Activated CD8-positive, alpha-beta T cell treated with anti-CD3 and anti-CD28 coated beads for 36 hours (primary cell): ENCODE measurements around the gene CORO7. TPM values are rescaled to one million over a fixed set of nuclear protein-coding genes. Genes with fewer than 3 reads are reported as not detected.

Experiments
- ATAC-seq: fragments of 200-7000 bp; cut with Tn5 transposase; one replicate; pipeline ENCODE4 v1.10.0; 2021; ENCODE audit warnings: mild to moderate bottlenecking, moderate library complexity
- CTCF ChIA-PET: fragments of 350-600 bp; sonication (Branson Sonifier 250); formaldehyde crosslinking; loops from one replicate; lab custom pipeline; 2021; ENCODE audit warnings: antibody characterized with exemption; lab: Charles Lee
- POLR2A ChIA-PET: fragments of 350-600 bp; sonication (Branson Sonifier 250); formaldehyde crosslinking; loops from one replicate; lab custom pipeline; 2021; ENCODE audit warnings: antibody characterized with exemption; lab: Charles Lee
- DNase-seq: peaks from one replicate; pipeline ENCODE4 v3.0.0-alpha.2; 2020
- H3K27ac Mint-ChIP-seq: one replicate; pipeline ENCODE4 v1.8.0; 2021; ENCODE audit warnings: mild to moderate bottlenecking, mixed read lengths
- H3K27me3 Mint-ChIP-seq: one replicate; pipeline ENCODE4 v1.8.0; 2021; ENCODE audit warnings: mixed read lengths
- H3K36me3 Mint-ChIP-seq: one replicate; pipeline ENCODE4 v1.8.0; 2021; ENCODE audit warnings: low read depth, mixed read lengths
- H3K4me1 Mint-ChIP-seq: one replicate; pipeline ENCODE4 v1.8.0; 2021; ENCODE audit warnings: low read depth, mixed read lengths
- H3K4me3 Mint-ChIP-seq: one replicate; pipeline ENCODE4 v1.8.0; 2021; ENCODE audit warnings: mild to moderate bottlenecking, moderate library complexity, mixed read lengths
- H3K9me3 Mint-ChIP-seq: one replicate; pipeline ENCODE4 v1.8.0; 2021; ENCODE audit warnings: mixed read lengths
- intact Hi-C: fragments of 100-400 bp; cut with micrococcal nuclease; formaldehyde crosslinking; loops from one replicate; pipeline ENCODE4 v1.10.0; 2022
- total RNA-seq, 2 experiments: library from RNA; stranded (reverse); gene quantifications; one replicate each; pipeline ENCODE4 v1.2.3, GENCODE V29; 2021
- TF ChIP-seq, protein P1 (sequence below): fragments of 200-600 bp; IDR thresholded peaks from one replicate; pipeline ENCODE4 v1.8.0; 2022; ENCODE audit warnings: antibody characterized with exemption, mild to moderate bottlenecking

Gene CORO7
- total RNA-seq, 2 experiments from 2014 or later = 73.3 to 76.6 TPM

- no peaks in the 10 kb centered on the region for H3K27me3 Mint-ChIP-seq
- H3K9me3 Mint-ChIP-seq = no peaks in the 10 kb centered on the region
- peaks cover 53% of the 10 kb centered on the region for H3K36me3 Mint-ChIP-seq
- intact Hi-C loops = no loop called here
- TF ChIP-seq, protein P1, sequence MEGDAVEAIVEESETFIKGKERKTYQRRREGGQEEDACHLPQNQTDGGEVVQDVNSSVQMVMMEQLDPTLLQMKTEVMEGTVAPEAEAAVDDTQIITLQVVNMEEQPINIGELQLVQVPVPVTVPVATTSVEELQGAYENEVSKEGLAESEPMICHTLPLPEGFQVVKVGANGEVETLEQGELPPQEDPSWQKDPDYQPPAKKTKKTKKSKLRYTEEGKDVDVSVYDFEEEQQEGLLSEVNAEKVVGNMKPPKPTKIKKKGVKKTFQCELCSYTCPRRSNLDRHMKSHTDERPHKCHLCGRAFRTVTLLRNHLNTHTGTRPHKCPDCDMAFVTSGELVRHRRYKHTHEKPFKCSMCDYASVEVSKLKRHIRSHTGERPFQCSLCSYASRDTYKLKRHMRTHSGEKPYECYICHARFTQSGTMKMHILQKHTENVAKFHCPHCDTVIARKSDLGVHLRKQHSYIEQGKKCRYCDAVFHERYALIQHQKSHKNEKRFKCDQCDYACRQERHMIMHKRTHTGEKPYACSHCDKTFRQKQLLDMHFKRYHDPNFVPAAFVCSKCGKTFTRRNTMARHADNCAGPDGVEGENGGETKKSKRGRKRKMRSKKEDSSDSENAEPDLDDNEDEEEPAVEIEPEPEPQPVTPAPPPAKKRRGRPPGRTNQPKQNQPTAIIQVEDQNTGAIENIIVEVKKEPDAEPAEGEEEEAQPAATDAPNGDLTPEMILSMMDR = no peak
- H3K27ac Mint-ChIP-seq = no peak overlapping the region
- ChIA-PET CTCF (interaction anchor here (0.6 to 1.6 kb wide), 3 partner anchors 15 to 803 kb away, joined by 3 to 4 read pairs (median 3); no protein-coding TSS in a partner anchor), POLR2A (interaction anchor here (1.4 kb wide), 1 partner anchor 10 kb away, joined by 4 read pairs; no protein-coding TSS in a partner anchor)
- no peak overlapping the region for H3K4me3 Mint-ChIP-seq
- ATAC-seq = no peak
- no peak for DNase-seq
- no peaks in the 10 kb centered on the region for H3K4me1 Mint-ChIP-seq
Measured at GRCh38 chr16:4450430-4450829, 34.0 kb upstream of the CORO7 start.

DNA sequence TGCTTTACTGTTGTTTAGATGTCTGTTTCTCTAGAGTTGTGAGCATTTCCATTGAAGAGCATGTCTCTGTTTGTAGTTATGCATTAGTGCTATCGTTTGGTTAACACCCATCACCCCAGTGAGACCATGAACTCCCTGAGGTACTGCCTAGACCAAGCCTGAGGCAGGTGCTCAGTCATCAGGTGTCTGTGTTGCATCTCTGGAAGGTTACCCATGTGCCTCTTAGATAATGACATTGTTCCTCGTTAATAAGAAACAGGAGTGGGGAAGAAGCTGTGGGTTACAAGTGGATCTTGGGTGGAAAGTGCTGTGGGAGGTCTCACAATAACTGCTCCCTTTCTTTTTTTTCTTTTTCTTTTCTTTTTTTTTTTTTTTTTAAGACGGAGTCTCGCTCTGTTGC lies 27.6 kb upstream of the CORO7 start:
- no peak for DNase-seq
- CTCF ChIA-PET = no interaction called here
- ATAC-seq = no peak
- H3K4me3 Mint-ChIP-seq = no peak overlapping the region
- intact Hi-C loops = no loop called here
- no peaks in the 10 kb centered on the region for H3K9me3 Mint-ChIP-seq
- POLR2A ChIA-PET = no interaction called here
- no peaks in the 10 kb centered on the region for H3K4me1 Mint-ChIP-seq
- H3K27ac Mint-ChIP-seq = no peak overlapping the region
- TF ChIP-seq, protein P1 = no peak
- H3K36me3 Mint-ChIP-seq = peaks cover 64% of the 10 kb centered on the region
- no peaks in the 10 kb centered on the region for H3K27me3 Mint-ChIP-seq

GRCh38 chr16:4443271-4443670 lies 26.9 kb upstream of the CORO7 start:
- CTCF ChIA-PET = no interaction called here
- POLR2A ChIA-PET = interaction anchor here (0.6 kb wide), 1 partner anchor 986 kb away, joined by 3 read pairs; no protein-coding TSS in a partner anchor
- DNase-seq (no peak), ATAC-seq (no peak)
- Mint-ChIP-seq H3K36me3 (peaks cover 64% of the 10 kb centered on the region), H3K27me3 (no peaks in the 10 kb centered on the region), H3K9me3 (no peaks in the 10 kb centered on the region), H3K4me1 (no peaks in the 10 kb centered on the region), H3K4me3 (no peak overlapping the region), H3K27ac (no peak overlapping the region)
- intact Hi-C loops = no loop called here
- TF ChIP-seq, protein P1 = no peak

DNA sequence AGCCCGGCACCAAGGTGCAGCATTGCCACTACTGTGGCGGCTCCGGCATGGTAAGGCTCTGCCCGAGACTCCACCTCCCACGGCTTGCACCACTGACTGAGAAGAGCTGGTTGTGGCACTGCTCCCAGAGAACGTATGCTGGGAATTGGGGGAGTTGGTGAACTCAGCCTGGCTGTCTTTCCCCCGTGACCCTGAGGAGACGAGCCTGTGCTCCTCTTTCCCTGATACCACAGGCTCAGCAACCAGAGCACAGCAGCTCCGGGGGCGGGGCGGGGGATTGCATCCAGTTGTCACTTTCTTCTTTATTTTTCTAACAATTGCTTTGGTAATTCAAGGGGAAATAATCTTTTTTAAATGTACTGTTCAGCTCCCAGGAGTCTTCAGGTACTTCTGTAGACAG lies 26.0 kb upstream of the CORO7 start:
- no peak overlapping the region for H3K27ac Mint-ChIP-seq
- DNase-seq (no peak), ATAC-seq (no peak)
- H3K4me1 Mint-ChIP-seq = no peaks in the 10 kb centered on the region
- H3K4me3 Mint-ChIP-seq = no peak overlapping the region
- ChIA-PET CTCF (no interaction called here), POLR2A (no interaction called here)
- intact Hi-C loops = no loop called here
- peaks cover 61% of the 10 kb centered on the region for H3K36me3 Mint-ChIP-seq
- H3K9me3 Mint-ChIP-seq = no peaks in the 10 kb centered on the region
- no peaks in the 10 kb centered on the region for H3K27me3 Mint-ChIP-seq
- TF ChIP-seq, protein P1 = no peak

DNA sequence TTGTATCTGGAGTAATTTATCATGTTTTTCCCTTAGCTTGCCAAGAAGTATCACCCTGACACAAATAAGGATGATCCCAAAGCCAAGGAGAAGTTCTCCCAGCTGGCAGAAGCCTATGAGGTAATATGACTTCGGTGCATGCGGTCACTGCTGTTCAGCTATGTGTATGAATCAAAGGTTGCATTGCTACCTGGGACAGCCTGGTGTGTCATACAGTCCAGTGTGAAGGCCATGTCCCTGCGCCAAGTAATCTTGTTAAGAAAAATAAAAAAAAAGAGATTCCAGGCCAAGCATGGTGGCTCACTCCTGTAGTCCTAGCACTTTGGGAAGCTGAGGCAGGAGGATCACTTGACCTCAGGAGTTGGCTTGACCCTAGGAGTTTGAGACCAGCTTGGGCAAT lies 21.0 kb upstream of the CORO7 start:
- ChIA-PET POLR2A (interaction anchor here (1.1 kb wide), 1 partner anchor 23 kb away, joined by 3 read pairs; no protein-coding TSS in a partner anchor), CTCF (no interaction called here)
- DNase-seq = no peak
- Mint-ChIP-seq H3K36me3 (peaks cover 58% of the 10 kb centered on the region), H3K27ac (no peak overlapping the region), H3K4me3 (no peak overlapping the region), H3K4me1 (peaks cover 17% of the 10 kb centered on the region), H3K9me3 (no peaks in the 10 kb centered on the region), H3K27me3 (no peaks in the 10 kb centered on the region)
- TF ChIP-seq, protein P1 = no peak
- no peak for ATAC-seq
- intact Hi-C loops = no loop called here
